ENCODE results near the gene UNC5A.

Gene UNC5A

GRCh38 chr5:176847148-176847547 lies 36.8 kb downstream of the UNC5A start:
- DNase-seq: no peak

- no peak for DNase-seq
These were observed 37.4 kb downstream of the UNC5A start for GRCh38 chr5:176847726-176848290.

GRCh38 chr5:176848651-176849050 lies 38.3 kb downstream of the UNC5A start:
- DNase-seq: no peak

- DNase-seq: no peak
These were observed 39.4 kb downstream of the UNC5A start for GRCh38 chr5:176849611-176850227.

GRCh38 chr5:176850371-176851245 lies 40.2 kb downstream of the UNC5A start:
- no peak for DNase-seq

GRCh38 chr5:176851380-176851779 lies 41.0 kb downstream of the UNC5A start:
- no peak for DNase-seq

- peak; percentile 16 to 64 for DNase-seq
These were observed 41.7 kb downstream of the UNC5A start for GRCh38 chr5:176851871-176852658.

- DNase-seq: no peak
These were observed 42.9 kb downstream of the UNC5A start for GRCh38 chr5:176853151-176853778.

- DNase-seq: no peak
These were observed 43.8 kb downstream of the UNC5A start for GRCh38 chr5:176854164-176854563.

- no peak for DNase-seq
These were observed 45.2 kb downstream of the UNC5A start for GRCh38 chr5:176855598-176855997.

- no peak for DNase-seq
These were observed 46.4 kb downstream of the UNC5A start for GRCh38 chr5:176856746-176857145.

GRCh38 chr5:176857216-176857893 lies 47.0 kb downstream of the UNC5A start:
- no peak for DNase-seq

- DNase-seq: no peak
These were observed 47.5 kb downstream of the UNC5A start for GRCh38 chr5:176857894-176858273.

GRCh38 chr5:176859916-176860315 lies 49.6 kb downstream of the UNC5A start:
- DNase-seq: no peak

GRCh38 chr5:176860381-176860780 lies 50.0 kb downstream of the UNC5A start:
- DNase-seq: no peak

- no peak for DNase-seq
These were observed 50.9 kb downstream of the UNC5A start for GRCh38 chr5:176861276-176861675.

GRCh38 chr5:176862330-176862995 lies 52.1 kb downstream of the UNC5A start:
- no peak for DNase-seq

GRCh38 chr5:176863041-176863764 lies 52.8 kb downstream of the UNC5A start:
- no peak for DNase-seq

- DNase-seq: no peak
These were observed 53.4 kb downstream of the UNC5A start for GRCh38 chr5:176863765-176864098.

GRCh38 chr5:176864755-176865154 lies 54.4 kb downstream of the UNC5A start:
- DNase-seq: no peak

GRCh38 chr5:176865964-176866363 lies 55.6 kb downstream of the UNC5A start:
- no peak for DNase-seq
